Stimulated activated CD4-positive, alpha-beta T cell treated with anti-CD3 and anti-CD28 coated beads, TNF-alpha, amount 100 ng/mL, for 48 hours (primary cell): ENCODE measurements around the gene IMPDH2.

Experiments
- DNase-seq, 3 donors: peaks; one replicate each; pipeline ENCODE4 v3.0.0-alpha.2; 2020; ENCODE audit warnings: low read depth in 3 of 3

IMPDH2 gene

DNA sequence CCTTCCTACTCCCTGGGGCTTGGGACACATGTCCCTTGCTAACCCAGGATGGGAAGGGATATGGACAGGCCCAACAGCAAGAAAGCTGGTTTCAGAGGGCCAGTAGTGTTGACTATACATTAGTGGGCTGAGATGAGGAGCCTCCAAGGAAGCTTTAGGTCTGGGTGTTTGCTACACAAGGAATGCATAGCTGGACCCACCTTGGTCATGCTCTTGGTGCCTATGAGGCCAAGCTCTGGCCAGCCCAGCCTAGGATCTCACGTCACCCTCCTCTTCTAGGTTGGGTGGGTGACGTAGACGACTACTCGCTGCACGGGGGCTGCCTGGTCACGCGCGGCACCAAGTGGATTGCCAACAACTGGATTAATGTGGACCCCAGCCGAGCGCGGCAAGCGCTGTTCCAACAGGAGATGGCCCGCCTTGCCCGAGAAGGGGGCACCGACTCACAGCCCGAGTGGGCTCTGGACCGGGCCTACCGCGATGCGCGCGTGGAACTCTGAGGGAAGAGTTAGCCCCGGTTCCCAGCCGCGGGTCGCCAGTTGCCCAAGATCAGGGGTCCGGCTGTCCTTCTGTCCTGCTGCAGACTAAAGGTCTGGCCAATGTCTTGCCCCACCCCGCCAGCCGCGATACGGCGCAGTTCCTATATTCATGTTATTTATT, 22.7 kb downstream of the IMPDH2 start:
- no peak for DNase-seq

DNA sequence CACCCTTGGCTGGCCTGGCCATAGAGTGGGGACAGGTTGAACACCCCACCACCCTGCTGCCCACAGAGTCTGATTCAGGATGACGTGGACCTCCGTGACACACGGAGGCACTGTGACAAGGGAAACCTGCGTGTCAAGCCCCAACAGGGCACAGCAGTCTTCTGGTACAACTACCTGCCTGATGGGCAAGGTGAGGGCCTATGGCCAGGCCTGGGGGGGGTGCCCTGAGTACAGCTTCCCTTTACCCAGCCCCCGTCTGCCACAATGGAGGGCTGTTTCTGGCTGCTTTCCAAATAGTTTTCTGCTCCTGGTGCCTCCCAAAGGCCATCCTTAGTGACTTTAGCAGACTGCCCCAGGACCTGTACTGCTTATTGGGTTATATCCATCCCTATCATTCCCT, 23.2 kb downstream of the IMPDH2 start:
- DNase-seq: no peak

DNA sequence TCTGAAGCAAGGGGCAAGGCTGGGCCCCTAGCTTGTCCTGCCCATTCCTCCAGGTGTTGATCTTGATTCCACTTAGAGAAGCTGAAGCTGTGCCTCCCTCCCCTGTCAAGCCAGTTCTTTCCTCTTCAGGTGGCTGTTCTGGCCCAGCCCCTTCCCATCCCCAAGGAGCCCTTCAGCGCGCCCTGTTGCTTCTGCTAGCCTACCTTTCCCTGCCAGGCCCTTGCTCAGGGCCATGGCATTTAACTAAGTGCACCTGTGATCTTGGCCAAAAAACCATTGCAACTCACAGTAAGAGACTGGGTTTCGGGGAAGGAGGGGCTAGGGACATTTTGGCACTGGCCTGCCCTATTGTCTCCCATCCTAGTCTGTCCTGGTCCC, 23.9 kb downstream of the IMPDH2 start:
- DNase-seq: no peak

DNA sequence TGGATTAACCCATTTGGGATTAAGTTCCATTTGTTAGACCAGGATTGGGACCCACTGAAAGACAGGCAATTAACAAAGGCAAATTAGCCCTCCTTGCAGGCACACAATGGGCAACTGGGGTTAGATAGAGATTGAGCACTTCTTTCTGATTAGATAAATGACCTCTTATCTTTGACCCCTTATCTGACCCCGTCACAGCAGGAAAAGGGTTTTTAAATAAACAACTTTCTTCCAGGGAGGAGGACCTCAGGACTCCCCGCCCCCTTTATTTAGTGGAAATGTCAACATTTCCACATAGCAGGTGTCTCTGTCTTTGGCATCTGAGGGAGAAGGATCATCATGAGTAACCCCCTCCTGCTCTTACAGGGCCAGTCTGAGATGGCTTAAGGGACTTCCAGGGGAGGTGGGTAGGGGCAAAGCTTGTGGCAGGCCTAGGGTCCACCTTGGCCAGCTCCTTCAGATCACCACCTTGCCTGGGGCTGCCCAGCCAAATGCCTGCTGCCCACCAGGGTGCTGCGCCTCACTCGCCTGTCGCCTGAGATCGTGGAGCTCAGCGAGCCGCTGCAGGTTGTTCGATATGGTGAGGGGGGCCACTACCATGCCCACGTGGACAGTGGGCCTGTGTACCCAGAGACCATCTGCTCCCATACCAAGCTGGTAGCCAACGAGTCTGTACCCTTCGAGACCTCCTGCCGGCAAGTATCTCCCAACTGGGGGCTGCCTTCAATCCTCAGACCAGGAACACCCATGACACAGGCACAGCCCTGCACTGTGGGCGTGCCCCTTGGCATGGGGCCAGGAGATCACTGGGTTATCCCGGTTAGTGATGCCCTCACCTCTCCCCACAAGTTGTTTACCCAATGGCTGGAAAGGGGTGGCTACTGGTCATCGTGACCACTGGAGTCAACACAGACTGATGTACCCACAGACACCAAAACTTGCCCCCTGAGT, 24.6 kb downstream of the IMPDH2 start:
- DNase-seq: no peak

DNA sequence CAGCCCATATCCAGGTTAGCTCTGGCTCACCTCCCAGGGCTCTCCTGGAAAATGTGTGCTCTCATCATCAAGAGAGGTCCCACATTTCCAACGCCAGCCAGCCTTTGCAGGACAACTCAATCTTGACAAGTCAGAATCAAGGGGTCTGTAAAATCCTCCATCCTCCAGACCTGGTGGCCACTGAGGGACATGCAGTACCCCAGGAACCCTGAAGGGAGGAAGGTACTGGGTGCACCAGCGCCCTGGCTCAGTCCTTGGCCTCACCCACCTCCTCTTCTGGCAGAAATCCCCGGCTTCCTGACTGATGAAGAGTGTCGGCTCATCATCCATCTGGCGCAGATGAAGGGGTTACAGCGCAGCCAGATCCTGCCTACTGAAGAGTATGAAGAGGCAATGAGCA, 28.0 kb downstream of the IMPDH2 start:
- no peak for DNase-seq

DNA sequence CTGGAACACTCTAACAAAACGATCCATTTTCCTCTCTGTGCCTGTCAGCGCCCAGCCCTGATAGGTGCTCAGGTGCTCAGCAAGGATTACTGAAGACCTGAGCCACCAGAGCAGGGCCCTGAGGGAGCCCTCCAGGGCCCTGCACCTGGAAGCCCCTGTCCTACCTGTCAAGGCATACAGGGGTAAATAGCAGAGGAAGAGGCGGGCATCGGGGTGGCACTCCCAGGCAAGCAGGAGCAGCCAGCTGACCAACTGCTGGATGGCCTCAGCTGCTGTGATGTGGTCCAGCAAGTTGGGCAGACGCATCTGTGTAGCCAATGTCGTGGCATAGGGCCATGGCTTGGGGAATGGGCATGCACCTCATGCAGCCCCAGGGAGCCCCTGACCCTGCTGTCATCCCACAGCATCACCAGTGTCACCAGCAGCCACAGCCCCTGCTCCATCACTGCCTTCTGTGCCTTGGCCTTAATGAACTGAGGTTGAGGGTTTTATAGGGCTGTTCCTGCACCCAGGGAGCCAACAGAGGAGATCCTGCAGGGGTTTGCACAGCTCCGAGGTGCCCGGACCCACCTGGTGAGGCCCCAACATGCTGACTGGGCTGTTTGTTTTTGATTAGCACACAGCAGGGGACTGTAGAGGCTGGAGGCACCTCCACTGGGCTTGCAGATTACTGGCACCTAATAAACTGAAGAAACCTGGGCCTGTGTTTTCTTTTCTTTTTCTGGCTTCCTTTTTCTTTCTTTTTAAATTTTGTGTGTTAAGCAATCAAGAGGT, 29.9 kb downstream of the IMPDH2 start:
- no peak for DNase-seq

DNA sequence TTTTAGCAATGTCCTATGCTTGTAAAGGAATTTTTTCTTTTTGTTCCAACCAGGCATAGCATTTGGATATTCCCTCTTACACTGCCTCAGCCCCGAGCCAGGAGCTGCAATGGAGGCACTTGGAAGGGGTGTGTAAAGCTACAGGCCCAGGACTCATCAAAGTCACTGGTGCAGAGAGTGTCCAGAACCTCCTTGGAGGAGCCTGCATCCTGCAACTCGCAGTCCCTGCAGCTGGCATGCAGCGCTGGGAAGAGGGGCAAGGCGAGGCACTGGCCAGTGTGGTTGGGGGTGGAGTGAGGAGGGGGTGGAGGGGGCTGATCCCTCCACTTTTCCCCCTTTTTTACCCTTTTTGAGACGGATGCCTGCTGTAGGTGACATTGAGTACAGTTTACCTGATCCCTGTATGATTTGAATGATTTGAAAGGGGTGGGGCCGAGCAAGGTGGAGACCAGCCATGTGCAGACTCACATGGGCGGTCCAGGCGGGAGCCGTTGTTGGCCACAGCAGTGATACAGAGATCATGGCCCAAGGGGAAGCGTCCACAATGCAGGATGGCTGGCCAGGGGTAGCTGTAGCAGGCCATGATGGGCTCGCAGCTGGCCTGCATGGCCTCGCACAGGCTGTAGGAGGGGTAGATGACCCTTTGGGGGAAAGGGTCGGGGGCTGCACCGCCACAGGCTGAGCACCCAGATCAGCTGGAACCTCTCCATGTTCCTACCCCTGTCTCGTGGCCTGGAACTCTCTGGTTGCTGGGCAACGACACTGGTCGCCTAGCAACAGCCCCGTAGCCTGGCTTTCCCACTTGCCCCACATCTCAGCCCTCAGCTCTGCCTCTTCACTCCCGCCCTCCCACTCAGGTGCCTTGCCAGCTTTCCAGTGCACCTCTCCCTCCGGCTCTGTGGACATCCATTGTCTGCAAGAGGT, 31.2 kb downstream of the IMPDH2 start:
- no peak for DNase-seq

DNA sequence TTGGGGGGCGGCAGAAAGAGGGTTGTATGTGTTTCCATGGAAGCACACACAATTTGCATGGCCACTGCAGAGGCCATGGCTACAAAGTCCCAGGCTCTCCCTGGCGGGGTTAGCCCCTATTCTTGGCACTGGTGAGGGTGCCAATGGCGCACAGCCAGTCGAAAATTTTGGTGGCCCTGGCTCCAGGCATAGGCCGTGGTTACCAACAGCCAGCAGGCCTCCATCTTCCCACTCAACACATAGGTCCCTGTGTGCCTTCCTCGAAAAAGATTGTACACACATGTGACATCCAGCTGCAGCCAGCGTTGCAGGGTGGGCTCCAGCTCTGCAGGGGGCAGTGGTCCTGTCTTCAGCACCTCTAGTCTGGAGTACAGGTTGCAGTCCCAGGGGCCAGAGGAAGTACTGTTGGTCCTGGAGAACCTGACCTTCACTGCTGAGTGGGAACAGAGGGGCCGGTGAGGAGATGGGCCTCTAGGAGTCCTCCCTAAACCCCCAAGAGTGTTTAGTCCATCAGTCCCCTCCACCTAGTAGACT, 32.0 kb downstream of the IMPDH2 start:
- DNase-seq: no peak

DNA sequence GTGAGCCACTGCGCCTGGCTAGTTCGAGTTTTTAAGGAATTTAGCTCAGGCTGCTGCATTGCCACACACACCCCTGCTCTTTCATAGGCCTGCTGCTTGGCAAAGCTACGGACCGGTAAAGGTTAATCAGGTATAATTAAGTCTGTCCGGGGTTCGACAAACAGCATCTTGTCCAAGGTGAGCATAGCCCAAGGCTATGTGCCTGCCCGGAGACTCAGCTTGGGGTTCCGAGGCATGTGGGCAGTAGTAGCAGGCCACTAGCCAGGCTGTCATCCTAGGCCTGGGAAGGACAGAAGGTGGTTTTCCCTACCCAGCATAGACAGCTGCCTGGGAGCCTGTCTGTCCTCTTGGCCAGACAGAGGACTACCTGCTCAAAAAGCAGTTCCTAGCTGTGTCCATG, 32.6 kb downstream of the IMPDH2 start:
- DNase-seq: no peak

DNA sequence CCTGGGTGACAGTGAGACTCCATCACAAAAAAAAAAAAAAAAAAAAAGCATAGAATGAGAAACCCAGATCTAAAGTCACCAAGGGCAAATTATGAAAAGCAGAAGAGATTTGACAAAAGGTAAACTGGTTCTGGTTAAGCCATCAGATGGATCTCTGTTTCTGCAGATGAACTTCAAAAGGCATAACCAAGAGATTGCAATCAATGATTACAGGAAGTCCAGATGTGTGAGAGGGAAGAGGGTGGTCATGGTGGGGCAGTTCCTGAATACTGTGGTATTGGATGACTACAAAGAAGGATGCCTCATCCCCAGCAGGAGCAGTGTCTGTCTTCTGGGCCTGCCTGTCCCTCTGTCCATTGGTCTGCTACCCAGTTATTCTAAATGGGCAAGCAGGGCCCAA, 35.4 kb downstream of the IMPDH2 start:
- no peak for DNase-seq

DNA sequence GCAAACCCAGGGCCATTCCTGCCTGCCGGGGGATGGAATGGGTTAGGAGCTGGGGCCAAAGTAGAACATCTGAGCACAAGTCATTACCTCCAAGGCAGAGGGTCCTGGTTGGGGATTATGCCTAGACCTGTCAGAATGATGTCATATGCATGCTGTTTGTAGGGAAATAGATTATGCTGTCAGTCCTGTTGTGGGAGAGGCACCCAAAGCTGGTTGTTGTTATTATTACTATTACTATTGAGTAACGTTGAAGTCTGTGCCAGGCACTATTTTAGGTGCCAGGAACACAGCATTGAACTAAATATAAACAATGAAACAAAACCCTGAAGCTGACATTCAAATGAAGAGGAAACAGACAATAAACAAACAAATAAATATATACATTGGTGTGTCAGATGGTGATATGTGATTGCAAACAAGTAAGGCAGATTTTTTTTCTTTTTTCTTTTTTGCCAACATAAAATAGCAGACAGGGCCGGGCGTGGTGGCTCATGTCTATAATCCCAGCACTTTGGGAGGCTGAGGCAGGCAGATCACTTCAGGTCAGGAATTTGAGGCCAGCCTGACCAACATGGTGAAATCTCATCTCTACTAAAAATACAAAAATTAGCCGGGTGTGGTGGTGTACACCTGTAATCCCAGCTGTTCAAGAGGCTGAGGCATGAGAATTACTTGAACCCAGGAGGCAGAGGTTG, 37.2 kb downstream of the IMPDH2 start:
- DNase-seq: no peak

DNA sequence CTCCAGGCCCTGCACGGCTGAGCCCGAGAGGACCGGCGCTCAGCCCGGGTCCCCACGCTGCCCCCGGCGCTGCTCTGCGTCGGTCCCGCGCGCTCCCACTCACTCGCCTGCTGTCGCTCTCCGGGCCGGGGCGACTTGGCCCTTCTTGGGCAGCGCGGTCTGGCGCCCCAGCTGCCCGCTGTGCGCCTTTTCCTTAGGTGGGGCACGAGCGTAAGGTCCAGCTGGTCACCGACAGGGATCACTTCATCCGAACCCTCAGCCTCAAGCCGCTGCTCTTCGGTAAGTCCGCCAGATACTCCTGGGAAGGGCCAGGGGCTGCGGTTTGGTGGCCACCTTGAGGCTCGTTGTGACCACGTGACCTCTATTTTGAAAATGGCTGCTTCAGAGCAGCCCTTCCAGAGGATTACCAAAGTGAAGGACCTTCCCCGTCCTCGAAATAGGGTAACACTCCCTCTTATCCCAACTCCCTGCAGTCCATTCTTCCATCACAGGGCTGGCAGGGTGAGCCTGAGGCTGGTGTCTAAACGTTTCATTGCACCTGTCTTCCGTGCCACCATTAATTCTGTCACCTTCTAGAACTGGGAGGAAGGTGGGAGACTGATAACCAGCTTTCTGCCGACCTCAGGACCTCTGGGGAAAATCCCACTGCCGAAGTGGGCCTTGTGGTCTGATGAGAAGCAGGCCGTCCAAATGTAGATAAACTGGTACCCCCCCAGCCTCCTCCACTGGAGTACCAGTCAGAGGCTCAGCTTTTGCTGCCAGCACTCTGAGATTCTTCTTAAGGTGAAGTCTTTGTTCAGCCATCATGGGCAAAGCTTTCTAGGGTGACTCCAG, 38.3 kb downstream of the IMPDH2 start:
- DNase-seq: peak in 1 of 3 donors; percentile 37

DNA sequence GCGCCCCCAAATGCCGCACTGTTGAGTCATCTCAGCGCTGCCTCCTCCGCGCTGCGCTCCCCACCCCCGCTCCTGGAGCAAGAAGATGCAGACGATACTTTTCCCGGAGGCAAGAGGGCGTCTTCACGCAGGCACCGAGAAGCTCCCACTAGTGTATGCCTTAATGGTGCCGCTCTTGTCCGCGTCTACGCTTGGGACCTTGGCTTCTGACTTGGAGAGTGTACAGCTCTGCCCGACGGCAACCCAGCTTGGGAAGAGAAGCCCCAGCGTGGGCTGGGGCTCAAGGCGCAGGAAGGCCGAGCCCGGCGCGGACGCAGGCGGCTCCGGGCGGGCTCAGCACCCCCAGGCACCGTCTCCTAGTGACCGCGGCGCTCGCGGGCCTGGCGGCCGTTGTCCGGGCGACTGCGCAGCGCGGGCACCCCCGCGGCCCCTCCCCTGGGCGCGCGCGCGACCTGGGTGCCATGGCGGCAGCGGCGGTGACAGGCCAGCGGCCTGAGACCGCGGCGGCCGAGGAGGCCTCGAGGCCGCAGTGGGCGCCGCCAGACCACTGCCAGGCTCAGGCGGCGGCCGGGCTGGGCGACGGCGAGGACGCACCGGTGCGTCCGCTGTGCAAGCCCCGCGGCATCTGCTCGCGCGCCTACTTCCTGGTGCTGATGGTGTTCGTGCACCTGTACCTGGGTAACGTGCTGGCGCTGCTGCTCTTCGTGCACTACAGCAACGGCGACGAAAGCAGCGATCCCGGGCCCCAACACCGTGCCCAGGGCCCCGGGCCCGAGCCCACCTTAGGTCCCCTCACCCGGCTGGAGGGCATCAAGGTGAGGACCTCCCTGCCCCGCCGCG, 39.2 kb downstream of the IMPDH2 start, which contains the start of gene P4HTM:
Gene P4HTM (plus strand): TSS at position 446 of the 840 bp plus-strand sequence. CDS start 16 bp downstream, at position 462.
- peak; percentile 57 to 74 (median 67) for DNase-seq

DNA sequence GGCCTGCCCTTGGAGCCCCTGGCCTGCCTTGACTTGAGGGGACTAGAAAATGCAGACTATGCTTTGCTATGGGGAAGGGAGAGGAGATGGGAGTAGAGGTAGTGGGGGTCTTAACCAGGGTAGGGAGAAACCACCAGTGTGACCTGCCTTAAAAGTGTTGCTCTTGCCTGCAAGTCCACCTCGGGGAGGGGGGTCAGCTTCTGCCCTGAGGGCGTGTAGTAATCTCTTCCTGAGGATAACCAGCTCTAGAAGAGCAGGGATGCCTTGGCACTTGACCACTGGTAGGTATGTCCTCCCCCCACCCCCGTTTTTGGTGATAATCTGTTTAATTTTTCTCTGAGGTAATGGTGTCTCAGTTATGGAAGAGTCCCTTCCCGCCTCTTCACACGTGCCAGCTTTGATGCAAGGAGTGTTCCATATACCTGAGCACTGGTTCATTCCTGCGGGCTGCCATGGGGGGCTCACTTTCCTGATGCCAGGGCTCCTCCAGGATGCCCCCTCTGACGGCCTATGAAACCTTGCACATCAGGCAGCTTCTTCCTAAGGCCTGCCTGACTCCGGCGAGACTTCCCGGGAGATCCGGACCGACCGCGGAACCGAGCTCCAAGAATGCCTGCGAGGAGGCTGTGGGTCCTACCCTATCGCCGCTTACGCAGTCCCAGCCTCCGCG, 39.9 kb downstream of the IMPDH2 start:
- DNase-seq: no peak

DNA sequence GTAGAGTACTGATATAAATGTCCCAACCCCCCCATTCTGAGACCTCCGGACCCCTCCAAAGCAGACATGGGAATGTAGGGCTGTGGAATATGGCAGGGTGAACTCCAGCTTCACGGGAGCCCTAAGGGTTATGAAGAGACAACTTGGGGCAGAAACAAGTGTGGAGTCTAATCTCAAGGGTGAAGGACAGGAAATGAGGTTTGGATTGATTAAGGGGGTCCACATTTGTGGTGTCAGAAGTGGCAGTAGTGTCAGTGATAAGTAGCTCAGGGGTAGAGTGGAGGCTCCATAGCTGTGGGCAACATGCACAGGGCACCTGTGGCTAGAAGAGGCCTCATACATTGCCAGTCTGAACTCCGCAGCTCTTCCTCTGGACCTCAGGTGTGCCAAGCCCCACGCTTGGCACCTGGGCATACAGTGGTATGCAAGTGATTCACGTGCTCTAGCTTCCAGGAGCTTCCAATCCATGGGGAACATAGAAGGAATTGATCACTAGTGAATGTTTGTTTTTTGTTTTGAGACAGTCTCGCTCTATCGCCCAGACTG, 43.3 kb downstream of the IMPDH2 start:
- DNase-seq: no peak

DNA sequence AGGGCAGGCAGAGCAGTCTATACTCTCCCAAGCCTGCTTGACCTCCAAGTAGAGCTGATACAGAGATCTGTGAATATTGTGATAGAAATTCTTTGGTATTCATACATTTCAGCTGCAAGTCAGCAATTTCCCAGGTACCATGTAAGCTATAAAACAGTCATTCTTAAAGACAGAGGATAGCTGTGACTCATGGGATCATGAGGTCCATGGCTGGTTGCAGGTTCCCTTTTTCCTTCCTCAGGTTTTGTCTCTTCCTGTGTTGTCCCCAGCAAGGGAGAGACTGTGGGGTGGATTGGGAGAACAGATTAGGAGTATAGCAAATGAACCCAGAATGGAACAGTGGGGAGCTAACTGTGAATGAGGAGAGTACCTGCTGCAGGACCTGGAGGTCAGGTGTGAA, 44.5 kb downstream of the IMPDH2 start:
- DNase-seq: no peak

DNA sequence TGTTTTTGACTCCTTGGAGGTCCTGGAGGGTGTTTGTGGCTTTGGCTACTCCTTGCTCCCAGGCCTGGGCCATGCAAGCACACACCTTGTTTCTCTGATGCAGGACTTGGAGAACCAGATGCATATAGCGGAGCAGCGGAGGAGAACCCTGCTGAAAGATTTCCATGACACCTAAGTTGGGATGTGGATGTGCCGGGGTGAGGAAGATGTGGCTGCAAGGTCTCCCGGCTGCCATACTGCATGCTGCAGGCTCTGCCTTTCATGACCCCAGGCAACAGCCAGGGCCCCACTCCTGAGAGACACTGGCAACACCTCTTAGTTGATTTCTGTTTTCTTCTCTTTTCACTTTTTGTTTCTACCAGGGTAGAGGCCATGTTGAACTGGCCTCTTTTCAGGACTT, 46.1 kb downstream of the IMPDH2 start:
- DNase-seq: no peak

DNA sequence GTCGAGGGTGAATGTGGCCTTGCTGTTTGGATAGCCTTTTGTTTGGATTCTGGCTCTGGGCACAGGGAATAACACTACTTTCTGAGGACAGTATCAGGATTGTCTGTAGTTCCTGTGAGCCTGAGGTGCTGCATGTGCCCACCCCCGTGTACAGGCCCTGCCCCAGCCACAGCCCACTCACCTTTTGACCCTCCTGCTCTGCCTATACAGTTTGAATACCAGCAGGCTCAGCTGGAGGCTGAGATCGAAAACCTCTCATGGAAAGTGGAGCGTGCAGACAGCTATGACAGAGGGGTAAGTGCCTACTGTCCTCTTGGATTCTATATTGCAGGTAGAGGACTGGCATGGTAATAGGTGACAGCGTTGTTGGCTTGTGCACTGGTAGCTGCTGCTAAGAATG, 46.5 kb downstream of the IMPDH2 start:
- no peak for DNase-seq
